Prostate gland (tissue), 2 donors: ENCODE measurements around the gene DHX36. TPM values are rescaled to one million over a fixed set of nuclear protein-coding genes. Genes with fewer than 3 reads are reported as not detected.

Experiments
- DNase-seq: peaks from one replicate; pipeline ENCODE4 v3.0.0-alpha.2; 2019; ENCODE audit warnings: low spot score
- H3K27ac ChIP-seq, 2 donors: fragments of 200-600 bp; sonication (generic); 2 replicates each; pipeline ENCODE4 v1.5.1; 2017 to 2019
- H3K27me3 ChIP-seq: fragments of 200-600 bp; sonication (generic); replicated peaks from 2 replicates; pipeline ENCODE4 v1.5.1; 2019; ENCODE audit not compliant: insufficient read depth
- H3K36me3 ChIP-seq, 2 donors: fragments of 200-600 bp; sonication (generic); 1 replicate in 1 of 2; 2 replicates in 1 of 2; pipeline versions ENCODE4 v1.5.1 to v1.8.1; 2017 to 2019
- H3K4me1 ChIP-seq: fragments of 200-600 bp; sonication (generic); replicated peaks from 2 replicates; pipeline ENCODE4 v1.5.1; 2019
- H3K4me3 ChIP-seq, 2 donors: fragments of 200-600 bp; sonication (generic); 2 replicates each; pipeline ENCODE4 v1.5.1; 2017 to 2019
- H3K9me3 ChIP-seq: fragments of 200-600 bp; sonication (generic); 2 replicates; pipeline ENCODE4 v1.5.1; 2017
- POLR2A ChIP-seq: fragments of 450-650 bp; IDR thresholded peaks from one replicate; pipeline ENCODE4 v1.6.1; 2016; ENCODE audit warnings: antibody characterized with exemption, mild to moderate bottlenecking
- POLR2AphosphoS5 ChIP-seq: sonication (generic); formaldehyde crosslinking; IDR thresholded peaks from one replicate; pipeline ENCODE4 v1.6.1; 2017; ENCODE audit warnings: antibody characterized with exemption
- WGBS: methylation state at CpG from one replicate; pipeline ENCODE4 v1.1.5; 2018; 5-methylcytosine and 5-hydroxymethylcytosine counted together
- intact Hi-C: fragments of 100-400 bp; cut with DNase I; formaldehyde crosslinking; loops from one replicate; pipeline ENCODE4 v1.14.2; 2022
- total RNA-seq, 2 donors: library from RNA; depleted of rRNA; stranded (reverse); fragments of >200 nt; gene quantifications; one replicate each; pipeline ENCODE4 v1.1.0, GENCODE V29; 2016
- TF ChIP-seq, protein P1 (sequence below), 4 experiments: fragments of 200-600 bp in 2 of 4; fragments of 450-650 bp in 2 of 4; sonication (generic) in 2 of 4; IDR thresholded peaks; 1 replicate in 3 of 4; 2 replicates in 1 of 4; pipeline ENCODE4 v1.5.1; 2016 to 2019; ENCODE audit warnings: antibody characterized with exemption in 4 of 4, mild to moderate bottlenecking in 2 of 4, moderate library complexity in 2 of 4

DHX36 gene
- total RNA-seq, 2 donors from 2014 or later, result 32.4 to 74.0 TPM

DNA sequence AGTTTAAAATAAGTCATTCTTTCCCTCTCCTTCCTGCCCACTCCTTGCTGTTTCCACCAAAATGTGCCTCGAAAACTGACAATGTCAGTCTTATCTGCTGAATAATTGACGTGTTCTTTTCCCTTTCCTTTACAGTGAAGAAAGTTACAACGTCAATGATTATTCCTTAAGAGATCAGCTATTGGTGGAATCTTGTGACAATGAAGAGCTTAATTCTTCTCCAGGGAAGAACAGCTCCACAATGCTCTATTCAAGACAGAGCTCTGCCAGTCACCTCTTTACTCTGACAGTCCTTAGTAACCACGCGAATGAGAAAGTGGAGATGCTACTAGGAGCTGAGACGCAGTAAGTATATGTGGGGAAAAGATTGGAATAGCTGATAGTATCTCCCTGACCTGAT lies 84.1 kb downstream of the DHX36 start:
- WGBS, result 93% methylated on average over 6 of the region's 6 CpGs
- Histone ChIP-seq H3K9me3 (no peaks in the 10 kb centered on the region), H3K27me3 (no peaks in the 10 kb centered on the region), H3K36me3 (no peaks in the 10 kb centered on the region), H3K4me1 (no peaks in the 10 kb centered on the region), H3K4me3 (no peak overlapping the region), H3K27ac (no peak overlapping the region)
- TF ChIP-seq, protein P1, sequence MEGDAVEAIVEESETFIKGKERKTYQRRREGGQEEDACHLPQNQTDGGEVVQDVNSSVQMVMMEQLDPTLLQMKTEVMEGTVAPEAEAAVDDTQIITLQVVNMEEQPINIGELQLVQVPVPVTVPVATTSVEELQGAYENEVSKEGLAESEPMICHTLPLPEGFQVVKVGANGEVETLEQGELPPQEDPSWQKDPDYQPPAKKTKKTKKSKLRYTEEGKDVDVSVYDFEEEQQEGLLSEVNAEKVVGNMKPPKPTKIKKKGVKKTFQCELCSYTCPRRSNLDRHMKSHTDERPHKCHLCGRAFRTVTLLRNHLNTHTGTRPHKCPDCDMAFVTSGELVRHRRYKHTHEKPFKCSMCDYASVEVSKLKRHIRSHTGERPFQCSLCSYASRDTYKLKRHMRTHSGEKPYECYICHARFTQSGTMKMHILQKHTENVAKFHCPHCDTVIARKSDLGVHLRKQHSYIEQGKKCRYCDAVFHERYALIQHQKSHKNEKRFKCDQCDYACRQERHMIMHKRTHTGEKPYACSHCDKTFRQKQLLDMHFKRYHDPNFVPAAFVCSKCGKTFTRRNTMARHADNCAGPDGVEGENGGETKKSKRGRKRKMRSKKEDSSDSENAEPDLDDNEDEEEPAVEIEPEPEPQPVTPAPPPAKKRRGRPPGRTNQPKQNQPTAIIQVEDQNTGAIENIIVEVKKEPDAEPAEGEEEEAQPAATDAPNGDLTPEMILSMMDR (IDR thresholded peaks at IDR 0.05), result no peak
- TF ChIP-seq POLR2A (no peak), POLR2AphosphoS5 (no peak)
- DNase-seq, result no peak
- intact Hi-C loops, result no loop called here

DNA sequence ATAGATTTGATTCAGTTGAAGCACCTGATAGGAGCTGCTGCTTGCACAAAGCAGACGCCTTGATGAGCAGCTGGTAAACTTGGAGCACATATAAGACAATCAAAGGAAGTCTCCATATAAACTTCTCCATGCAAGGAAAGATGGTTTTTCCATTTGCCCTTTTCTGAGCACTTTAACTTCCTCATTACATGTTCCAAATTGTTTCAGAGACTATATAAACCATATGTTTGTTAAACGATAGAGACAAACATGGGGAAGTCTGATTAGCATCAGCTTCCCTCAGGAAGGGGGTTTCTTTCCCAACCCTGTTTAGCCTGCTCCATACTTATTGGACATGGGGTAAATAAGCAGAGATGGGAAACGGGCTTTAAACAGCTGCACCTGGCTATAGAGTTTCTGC lies 88.0 kb downstream of the DHX36 start:
- WGBS, result 59% methylated on average over 3 of the region's 3 CpGs
- no peak overlapping the region for H3K27ac ChIP-seq
- no peak overlapping the region for H3K4me3 ChIP-seq
- no peak for TF ChIP-seq POLR2A
- intact Hi-C loops, result no loop called here
- H3K36me3 ChIP-seq, result no peaks in the 10 kb centered on the region
- H3K9me3 ChIP-seq, result no peaks in the 10 kb centered on the region
- no peaks in the 10 kb centered on the region for H3K27me3 ChIP-seq
- H3K4me1 ChIP-seq, result no peaks in the 10 kb centered on the region
- DNase-seq, result no peak

DNA sequence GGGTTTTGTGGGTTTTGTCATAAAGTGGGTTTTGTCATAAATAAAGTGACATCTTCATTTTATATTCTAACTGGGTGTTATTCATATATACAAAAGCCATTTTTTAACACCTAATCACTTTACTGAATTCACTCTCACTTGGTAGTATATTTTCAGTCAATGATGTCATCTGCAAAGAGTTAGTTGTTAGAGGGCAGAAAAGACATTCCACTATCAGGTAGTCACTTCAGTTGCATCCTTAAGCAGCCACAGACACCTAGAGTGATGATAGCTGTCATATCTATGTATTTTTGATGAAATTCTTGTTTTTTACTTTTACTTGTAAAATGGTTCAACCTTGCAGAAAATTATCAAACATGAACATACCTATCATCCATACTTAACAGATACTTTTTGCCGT lies 89.0 kb downstream of the DHX36 start:
- H3K36me3 ChIP-seq, result no peaks in the 10 kb centered on the region
- 100% methylated on average over 1 of the region's 1 CpG for WGBS

DNA sequence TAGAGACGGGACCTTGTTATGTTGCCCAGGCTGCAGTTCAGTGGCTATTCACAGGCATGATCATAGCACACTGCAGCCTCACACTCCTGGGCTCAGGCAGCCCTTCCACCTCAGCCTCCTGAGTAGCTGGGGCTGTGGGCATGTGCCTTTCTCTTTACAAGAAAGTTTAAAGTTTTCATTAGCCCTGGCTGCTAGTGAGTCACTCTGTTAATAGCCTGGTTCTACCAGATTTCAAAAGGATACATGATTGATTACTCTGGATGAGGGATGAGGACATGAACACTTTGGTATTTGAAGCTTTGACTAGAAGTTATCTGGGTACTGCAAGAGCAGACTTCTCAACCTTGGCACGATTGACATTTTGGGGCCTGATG lies 95.1 kb downstream of the DHX36 start:
- Histone ChIP-seq H3K27ac (no peak overlapping the region), H3K4me3 (no peak overlapping the region), H3K9me3 (no peaks in the 10 kb centered on the region), H3K27me3 (no peaks in the 10 kb centered on the region), H3K4me1 (peaks cover 4% of the 10 kb centered on the region), H3K36me3 (no peaks in the 10 kb centered on the region)
- DNase-seq, result peak; percentile 8
- intact Hi-C loops, result no loop called here
- 69% methylated on average over 2 of the region's 2 CpGs for WGBS
- TF ChIP-seq, protein P1 (IDR thresholded peaks at IDR 0.05), result no peak
- TF ChIP-seq POLR2A, result no peak
- TF ChIP-seq POLR2AphosphoS5, result no peak

More for the DNA sequence above, 89.0 kb downstream of the DHX36 start:
- Histone ChIP-seq H3K4me1 (no peaks in the 10 kb centered on the region), H3K9me3 (no peaks in the 10 kb centered on the region), H3K27ac (no peak overlapping the region), H3K27me3 (no peaks in the 10 kb centered on the region), H3K4me3 (no peak overlapping the region)
- intact Hi-C loops, result no loop called here
- TF ChIP-seq POLR2AphosphoS5 (no peak), POLR2A (no peak)
- TF ChIP-seq, protein P1 (IDR thresholded peaks at IDR 0.05), result no peak
- DNase-seq, result no peak

DNA sequence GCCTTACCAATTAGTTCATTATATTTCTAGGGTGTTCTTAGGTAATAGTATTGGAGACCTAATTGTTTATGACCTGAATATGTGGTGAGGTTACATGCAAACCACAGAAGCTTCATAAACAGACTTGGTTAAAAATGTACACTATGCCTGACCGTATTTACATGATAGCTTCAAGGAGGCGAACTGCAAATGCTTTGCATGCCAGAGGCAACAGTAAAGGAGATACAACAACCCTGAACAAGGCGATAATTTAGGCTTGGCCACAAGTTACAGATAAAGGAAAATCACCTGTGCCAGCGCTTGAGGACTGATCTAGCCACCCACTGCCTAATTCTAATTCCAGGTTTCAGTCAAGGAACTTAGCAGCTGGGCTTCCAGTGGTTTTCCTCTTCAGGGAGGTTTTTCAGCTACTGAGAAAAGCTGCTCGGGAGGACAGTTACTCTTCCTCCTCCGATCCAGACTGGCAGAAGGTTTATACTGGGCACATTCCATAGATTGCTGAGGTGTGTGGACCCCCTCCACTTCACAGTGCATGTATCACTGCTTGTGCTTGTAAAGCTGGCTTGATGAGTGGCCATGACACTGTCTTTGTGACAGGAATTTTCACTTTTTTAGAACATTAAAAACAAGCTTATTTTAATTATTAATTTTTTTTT lies 95.6 kb downstream of the DHX36 start:
- intact Hi-C loops, result no loop called here
- Histone ChIP-seq H3K36me3 (no peaks in the 10 kb centered on the region), H3K27me3 (no peaks in the 10 kb centered on the region), H3K27ac (no peak overlapping the region), H3K9me3 (no peaks in the 10 kb centered on the region), H3K4me3 (no peak overlapping the region), H3K4me1 (peaks cover 4% of the 10 kb centered on the region)
- DNase-seq, result no peak
- 76% methylated on average over 6 of the region's 6 CpGs for WGBS
- no peak for TF ChIP-seq POLR2A
- TF ChIP-seq, protein P1 (IDR thresholded peaks at IDR 0.05), result no peak
- TF ChIP-seq POLR2AphosphoS5, result no peak
